H4 (cell line): Measurements from ENCODE around the gene HNF4A. TPM values are rescaled to one million over a fixed set of nuclear protein-coding genes. Genes with fewer than 3 reads are reported as not detected.

ENCODE experiments used
- DNase-seq: peaks from one replicate; pipeline ENCODE4 v3.0.0-alpha.2; 2015; ENCODE audit warnings: low spot score
- total RNA-seq: library from RNA; depleted of rRNA; stranded (reverse); fragments of >200 nt; shearing (Covaris generic); gene quantifications from 2 replicates; pipeline ENCODE4 v1.2.3, GENCODE V29; 2014

Gene HNF4A
- total RNA-seq, 1 experiment from 2014 or later, result not detected

DNA sequence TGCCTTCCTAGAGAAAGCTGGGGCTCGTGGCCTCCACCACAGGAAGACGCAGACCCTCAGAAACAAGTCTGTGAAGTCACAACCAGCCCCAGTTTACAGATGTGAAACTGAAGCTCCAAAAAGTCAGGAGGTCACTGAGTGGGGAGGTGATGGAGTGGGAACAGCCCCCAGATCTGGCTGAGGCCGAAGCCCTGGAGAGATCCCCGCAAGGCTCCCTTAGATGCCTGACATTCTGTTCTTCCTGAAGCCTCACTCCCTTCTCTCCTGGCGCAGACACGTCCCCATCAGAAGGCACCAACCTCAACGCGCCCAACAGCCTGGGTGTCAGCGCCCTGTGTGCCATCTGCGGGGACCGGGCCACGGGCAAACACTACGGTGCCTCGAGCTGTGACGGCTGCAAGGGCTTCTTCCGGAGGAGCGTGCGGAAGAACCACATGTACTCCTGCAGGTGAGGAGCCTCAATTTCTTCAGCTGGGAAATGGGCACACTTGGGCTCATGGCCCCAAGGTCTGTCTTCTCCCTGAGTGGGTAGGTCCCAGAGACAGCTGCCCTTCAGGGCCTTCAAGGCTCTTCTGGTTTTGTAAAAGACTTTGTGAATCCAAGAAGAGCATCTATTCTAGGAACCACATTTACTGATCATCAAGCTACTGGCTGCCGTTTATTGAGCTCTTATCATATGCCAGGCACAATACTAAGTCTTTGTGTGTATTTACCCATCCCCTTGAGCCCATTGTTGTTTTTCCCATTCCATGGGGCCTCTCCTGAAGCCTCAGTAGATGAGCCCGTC lies 50.5 kb downstream of the HNF4A start:
- DNase-seq, result no peak

DNA sequence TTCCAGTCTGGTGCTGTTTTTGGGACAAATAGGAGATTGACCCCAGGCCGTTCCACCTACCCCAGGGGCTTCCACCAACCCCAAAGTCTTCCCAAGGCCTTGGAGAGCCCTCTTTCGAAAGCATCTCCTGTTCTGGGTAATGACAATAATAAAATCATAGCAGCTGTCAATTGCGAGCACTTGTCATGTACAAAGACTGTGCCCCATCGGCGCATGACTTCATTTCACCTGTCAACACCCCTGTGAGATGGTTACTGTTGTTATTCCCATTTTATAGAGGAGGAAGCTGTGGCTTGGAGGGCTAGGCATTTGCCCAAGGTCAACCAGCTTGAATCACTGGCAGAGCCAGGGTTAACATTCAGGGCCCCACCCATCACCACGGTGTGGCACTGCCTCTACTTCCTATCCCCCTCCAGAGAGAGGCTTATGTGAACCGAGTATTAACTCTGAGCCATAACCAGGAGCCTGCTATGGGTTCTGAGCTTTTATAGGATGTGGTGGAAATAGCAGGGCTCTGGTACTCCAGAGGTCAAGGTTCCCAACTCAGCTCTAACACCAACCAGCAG lies 51.2 kb downstream of the HNF4A start:
- no peak for DNase-seq

DNA sequence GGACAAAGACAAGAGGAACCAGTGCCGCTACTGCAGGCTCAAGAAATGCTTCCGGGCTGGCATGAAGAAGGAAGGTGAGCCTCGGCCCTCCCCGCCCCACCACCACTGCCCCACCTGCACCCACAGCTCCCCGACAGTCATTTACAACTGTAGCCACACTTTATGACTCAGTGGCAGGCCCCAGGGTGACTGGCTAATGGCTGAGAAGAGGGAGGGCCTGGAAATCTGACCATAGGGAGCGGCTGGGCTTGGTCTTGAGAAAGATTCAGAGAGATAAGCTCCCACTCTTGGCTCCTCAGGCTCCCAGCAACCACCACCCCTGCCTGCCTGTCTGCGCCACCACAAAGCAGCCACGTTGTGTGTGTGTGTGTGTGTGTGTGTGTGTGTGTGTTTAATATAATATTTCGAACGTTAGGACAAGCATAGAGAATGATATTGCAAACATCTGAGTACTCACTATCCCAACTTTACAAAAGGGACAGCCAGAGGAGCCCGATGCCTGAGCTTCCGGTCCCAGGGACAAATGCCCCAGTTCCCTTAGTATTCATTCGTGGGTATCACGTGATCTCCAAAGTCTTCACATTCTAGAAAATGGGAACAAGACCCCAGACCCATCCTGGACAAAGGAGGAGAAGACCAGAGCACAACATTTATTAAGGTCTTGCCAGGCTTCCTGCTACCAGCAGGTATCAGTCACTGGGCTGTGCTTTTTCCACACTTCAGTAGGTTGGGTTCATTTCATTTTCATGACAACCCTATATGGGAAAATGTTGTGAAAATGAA lies 52.1 kb downstream of the HNF4A start:
- peak; percentile 80 for DNase-seq

DNA sequence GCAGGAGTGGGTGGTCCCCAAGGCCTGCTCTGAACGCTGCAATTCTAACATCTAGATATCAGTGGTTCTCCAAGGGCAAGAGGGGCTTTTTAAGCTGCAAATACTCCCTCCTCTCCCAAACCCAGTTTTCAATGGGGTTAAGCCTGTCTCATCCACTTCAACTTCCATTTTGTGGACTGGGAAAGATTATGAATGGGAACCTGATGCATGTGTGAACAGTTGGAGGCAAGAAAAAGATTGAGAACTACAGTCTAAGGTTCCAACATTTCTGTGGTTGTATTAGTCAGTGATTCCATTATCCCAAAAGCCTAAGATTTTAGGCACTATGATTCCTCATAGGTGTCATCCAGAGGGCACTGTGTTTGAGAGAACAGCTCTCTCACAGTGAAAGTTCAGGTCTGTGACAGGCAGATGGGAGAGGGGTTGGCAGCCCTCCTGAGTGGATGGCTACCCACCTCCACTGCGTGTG lies 53.7 kb downstream of the HNF4A start:
- peak; percentile 33 for DNase-seq

DNA sequence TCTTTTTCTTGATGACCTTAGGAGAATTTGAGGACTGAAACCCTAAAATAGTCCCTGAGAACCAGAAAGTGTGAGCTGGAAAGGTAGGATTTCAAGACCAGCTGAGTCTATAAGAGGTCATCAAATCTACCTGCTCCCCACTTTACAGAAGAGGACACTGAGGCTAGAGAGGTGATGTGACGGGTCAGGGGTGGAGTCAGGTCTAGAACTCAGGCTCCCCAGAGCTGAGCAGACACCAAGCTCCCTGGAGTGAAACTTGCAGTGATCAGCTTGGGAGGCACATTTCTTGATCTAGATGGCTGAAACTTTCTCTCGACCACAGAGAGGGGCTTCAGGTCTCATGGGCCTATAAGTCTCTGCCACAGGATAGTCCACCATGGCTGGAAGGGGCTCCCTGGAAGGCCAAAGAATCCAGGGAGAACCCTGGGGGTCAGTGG lies 55.1 kb downstream of the HNF4A start:
- no peak for DNase-seq

DNA sequence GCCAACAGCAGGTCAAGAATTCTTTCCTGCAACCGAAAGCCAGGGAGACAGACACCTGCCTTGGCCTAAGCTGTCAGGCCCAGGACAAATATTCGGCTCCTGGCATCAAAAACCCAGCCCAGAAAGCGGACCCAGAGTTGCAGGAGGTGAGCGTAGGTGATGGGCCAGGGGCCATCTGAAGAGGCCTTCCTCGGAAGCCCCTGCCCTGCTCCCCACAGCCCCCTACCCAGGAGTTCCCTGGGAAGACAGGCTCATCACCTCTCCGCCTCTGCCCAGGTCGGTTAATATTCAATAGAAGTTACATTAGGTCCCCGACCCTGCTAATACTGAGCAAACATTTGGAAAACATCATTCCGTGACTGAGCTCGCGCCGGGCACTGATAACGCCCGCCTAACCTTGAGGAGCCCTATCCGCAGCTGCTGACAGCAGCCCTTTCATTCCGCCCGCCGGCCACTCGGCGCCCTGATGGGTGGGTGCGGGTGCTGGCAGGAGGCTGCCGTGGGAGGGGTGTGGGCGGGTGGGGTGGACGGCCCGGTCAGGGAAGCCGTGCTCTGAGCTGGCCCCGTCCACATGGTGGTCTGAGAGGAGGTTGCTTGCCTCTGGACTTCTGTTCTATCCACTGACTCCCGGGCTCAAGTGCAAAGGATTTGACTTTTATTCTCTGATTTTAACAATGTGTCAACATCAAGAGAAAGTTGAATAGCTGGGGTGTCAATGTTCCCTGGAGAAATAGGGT lies 55.7 kb downstream of the HNF4A start:
- no peak for DNase-seq

DNA sequence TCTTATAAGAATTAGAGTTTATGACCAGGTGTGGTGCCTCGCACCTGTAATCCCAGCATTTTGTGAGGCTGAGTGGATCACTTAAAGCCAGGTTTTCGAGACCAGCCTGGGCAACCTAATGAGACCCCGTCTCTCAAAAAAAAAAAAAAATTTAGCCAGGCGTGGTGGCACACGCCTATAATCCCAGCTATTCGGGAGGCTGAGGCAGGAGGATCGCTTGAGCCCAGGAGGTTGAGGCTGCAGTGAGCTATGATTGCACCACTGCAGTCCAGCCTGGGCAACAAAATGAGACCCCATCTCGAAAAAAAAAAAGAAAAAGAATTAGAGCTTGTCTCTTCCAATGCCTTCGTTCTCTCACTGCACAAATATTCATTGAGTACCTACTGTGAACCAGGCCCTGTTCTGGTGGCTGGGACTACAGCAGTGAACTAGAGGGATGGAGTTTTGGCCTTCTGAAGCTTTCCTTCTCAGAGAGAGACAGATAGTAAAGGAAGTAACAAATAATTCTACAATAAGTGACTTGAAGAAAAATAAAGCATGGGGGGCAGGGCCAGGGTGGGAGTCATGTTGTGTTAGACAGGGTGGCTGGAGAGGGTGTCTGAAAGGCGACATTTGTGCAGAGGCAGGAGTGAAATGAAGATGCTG lies 56.4 kb downstream of the HNF4A start:
- no peak for DNase-seq

DNA sequence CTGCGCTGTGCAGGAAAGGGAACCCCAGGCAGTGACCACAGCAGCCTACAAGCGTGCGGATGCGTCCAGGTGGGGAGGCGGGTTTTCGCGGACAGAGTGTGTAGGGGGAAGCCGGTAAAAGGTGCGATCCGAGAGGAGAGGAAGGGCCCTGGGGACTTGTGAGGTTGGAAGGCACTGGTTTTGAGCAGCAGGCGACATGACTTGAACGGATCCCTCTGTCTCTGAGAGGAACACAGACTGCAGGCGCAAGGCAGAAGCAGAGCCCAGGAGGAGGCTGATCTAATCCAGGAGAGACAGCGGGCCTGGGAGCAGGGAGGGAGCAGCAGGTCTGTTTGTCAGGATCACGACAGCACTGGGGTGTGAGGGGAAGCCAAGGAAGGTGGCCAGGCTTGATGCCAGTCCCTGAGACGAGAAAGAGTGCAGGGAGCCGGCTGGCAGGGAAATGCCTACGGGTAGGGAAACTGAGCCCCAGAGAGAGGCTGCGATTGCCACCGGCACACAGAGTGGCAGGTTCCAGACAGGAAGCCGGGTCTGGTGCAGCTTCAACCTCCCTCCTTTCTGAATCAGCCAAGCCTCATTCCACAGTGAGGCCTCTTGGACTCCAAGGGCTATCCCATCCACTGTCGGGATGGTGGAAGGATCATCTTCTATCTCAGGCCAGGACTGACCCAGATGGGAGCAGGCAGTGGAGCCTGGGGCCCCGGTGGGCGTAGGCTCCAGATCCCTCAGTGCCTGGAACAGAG lies 57.1 kb downstream of the HNF4A start:
- no peak for DNase-seq

DNA sequence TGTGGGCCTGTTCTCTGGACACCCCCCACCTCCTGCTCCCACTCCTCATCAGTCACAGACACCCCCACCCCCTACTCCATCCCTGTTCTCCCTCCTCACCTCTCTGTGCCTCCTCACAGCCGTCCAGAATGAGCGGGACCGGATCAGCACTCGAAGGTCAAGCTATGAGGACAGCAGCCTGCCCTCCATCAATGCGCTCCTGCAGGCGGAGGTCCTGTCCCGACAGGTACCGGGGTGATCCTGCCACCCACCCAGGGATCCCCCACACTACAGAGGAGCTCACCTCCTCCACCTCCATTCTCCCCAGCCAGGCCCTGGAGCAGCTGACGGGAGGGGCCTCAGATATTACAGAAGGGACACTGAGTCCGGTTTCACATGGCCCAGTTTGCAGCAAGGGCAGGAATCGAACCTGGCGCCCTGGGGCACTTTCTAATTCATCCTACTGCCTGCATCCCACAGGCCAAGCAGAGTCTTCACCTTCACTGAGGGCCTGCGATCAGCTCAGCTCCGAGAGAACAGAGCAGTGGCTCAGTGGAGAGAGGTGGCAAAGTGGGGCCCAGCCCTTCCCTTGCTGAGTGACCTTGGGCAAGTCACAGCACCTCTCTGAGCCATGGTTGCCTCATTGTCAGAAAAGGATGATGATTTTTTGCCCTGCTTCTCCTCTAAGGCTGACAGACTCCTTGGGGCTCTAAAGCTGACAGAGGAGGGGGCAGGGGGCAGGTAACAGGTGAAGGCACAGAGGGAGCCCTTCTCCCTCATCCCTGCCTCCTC lies 58.3 kb downstream of the HNF4A start:
- DNase-seq, result no peak

DNA sequence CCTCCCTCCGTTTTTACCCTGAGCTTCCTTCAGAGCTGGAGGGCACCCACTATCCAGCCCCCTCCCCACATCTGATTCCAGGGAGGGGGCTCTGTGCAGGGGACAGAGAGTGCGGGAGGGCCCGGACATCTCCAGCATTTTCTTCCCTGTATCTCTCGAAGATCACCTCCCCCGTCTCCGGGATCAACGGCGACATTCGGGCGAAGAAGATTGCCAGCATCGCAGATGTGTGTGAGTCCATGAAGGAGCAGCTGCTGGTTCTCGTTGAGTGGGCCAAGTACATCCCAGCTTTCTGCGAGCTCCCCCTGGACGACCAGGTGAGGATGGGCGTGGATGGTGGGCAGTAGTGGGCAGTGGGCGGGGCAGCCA lies 58.8 kb downstream of the HNF4A start:
- no peak for DNase-seq

DNA sequence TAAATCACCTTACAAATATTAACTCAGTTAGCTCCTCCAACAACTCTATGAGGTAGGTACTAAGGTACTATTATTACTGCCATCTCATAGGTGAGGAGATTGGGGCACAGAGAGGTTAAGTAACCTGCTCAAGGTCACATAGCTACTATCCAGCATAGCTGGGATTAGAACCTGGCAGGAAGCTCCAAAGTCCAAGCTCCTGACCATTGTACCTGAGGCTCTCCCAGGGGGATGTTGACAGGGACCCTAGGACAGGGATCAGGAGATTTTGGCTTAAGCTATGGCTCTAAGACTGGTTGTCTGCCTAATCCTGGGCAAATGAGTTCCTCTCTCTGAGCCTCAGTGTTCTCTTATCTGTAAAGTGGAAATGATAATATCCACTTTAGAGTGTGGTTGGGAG lies 59.3 kb downstream of the HNF4A start:
- DNase-seq, result no peak

DNA sequence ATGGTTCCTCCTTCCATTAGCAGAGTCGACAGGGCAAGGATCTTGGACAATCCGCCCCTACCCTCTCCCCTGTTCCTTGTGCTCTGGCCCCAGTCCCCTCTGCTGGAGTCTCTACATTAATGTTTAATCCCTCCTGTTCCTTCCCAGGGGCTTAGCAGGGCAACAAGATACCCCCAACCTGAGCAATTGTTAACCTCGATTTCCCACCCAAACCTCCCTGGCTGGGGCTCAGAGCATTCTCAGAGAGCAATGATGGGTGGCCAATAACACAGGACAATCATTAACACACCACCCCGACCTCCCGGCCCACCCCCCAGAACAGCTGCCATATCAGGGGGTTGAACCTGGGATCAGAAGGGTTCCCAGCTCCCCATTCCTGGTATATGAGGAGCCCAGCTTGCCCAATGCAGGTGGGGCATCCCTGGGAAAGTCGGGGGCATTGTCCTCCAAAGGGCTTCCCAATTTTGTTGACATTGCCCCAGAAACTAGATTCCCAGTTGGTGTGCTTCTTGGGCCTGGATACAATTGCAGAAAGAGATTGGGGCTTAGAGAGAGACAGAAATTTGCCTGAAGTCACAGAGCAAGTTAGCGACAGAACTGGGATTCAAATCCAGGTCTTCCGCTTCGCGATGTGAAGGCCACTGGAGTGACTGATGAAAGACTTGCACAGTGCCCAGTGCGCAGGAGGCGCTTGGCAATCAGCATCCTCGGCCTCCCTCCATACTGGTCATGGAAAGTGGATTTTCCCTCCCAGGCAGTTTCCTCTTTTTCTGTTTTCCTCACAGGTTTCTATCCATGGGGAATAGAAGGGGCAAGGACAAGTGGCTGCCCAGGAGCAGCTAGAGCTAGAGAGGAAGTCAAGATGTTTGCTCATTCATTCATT lies 60.6 kb downstream of the HNF4A start:
- no peak for DNase-seq

DNA sequence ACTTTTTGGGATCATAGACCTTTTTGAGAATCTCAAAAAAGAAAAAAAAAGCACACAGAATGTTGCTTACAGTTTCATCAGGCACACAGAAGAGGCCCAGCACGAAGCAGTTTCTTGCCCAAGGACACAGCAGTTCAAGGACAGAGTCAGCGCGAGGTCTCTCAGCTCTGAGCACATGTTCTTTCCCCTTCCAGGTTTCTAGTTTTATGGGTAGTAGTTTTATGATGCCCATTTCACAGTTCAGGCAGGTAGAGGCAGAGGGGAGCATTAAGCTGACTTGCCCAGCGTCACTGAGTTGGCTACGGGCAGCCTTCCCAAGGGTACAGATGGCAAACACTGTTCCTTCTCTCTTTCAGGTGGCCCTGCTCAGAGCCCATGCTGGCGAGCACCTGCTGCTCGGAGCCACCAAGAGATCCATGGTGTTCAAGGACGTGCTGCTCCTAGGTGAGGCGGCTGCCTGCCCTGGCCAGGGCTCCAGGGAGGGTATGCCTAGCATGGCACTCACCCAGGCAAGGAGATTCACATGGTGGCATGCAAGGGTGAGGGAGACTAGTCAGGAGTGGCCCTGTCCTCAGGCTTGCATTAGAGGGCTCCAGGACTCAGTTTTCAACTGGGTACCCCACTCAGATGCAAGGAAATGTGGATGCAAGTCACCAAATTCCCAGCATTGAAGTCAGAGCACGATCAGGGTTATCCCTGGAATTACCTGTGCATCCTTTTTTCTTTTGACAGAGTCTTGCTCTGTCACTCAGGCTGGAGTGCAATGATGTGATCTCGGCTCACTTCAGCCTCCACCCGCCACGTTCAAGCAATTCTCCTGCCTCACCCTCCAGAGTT lies 62.8 kb downstream of the HNF4A start:
- no peak for DNase-seq

DNA sequence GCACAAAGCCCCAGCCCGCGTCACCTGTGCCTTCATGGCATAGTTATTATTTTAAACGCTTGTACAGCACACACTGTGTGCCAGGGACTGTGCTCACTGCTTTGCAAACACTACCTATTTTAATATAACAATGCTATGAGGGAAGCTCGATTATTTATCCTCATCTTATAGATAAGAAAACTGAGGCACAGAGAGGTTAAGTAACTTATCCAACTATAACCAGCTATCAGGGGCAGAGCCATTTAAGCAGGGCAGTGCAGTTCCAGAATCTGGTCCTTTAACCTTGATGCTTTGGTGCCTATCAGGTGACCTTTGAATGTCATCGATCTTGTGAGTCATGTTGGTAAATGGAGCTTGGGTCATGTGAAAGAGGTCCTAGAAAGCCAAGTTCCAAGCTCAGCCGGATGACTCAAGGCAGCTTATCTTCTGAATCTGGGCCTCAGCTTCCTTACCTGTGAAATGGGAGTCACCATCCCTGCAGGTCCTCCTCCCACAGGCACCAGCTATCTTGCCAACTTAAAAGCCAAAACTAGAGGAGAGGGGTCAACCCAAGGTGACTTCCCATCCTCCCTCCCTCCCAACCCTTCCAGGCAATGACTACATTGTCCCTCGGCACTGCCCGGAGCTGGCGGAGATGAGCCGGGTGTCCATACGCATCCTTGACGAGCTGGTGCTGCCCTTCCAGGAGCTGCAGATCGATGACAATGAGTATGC lies 63.8 kb downstream of the HNF4A start:
- no peak for DNase-seq

DNA sequence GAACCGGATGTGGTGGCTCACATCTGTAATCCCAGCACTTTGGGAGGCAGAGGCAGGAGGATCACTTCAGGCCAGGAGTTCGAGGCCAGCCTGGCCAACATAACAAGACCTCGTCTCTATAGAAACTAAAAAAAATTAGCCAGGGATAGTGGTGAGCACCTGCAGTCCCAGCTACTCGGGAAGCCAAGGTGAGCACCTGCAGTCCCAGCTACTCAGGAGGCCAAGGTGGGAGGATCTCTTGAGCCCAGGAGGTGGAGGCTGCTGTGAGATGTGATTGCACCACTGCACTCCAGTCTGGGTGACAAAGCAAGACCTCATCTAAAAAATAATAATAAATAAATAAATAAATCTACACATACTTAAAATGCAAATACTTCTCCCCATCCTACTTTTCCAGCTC lies 65.0 kb downstream of the HNF4A start:
- no peak for DNase-seq

DNA sequence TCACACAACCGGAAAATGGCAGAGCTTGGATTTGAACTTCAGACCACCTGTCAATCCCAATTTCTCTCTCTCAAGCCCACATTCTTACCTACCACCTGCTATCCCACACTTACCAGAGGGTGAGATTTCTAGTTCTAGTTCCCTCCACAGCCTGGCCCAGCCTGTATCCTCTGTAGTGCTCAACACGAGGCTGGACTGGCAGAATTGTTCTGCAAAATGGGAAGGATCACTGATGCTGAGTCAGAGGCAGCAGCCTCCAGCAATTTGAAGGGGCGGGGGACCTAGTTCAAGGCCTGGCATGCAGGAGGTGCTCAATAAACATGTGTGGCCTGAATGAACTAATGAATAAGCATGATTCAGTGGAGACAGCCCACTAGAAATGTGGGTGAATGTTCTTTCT lies 66.6 kb downstream of the HNF4A start:
- DNase-seq, result peak; percentile 64

DNA sequence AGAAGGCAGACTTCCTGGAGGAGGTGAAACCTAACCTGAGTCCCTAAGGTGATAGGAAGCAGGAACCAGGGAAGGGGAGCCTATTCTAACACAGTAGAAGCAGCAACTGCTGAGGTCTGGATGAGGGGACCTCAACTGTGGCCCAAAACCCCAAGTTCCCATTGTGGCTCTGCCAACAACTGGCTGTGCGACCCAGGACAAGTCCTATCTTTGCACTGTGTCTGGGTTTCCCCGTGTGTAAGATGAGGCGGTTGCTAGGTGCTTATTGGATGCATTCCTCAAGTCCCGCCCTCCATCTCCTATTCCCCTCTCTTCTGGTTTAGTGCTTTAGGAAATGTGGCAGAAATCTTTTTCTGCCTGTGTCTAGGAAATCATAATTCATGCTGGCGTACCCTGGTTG lies 68.0 kb downstream of the HNF4A start:
- DNase-seq, result no peak
